Skeletal muscle tissue (tissue), 4 donors: Measurements from ENCODE around the gene PDIK1L. TPM values are rescaled to one million over a fixed set of nuclear protein-coding genes. Genes with fewer than 3 reads are reported as not detected.

Source experiments
- H3K27ac ChIP-seq: one replicate; pipeline ENCODE4 v1.7.0; 2013; ENCODE audit warnings: mild to moderate bottlenecking, low read depth, low read length, inconsistent platforms
- H3K27me3 ChIP-seq, 3 donors: one replicate each; pipeline ENCODE4 v1.7.0; 2013; ENCODE audit warnings: low read length in 3 of 3; ENCODE audit not compliant: control insufficient read depth in 3 of 3, insufficient read depth in 3 of 3
- H3K36me3 ChIP-seq, 3 donors: one replicate each; pipeline ENCODE4 v1.7.0; 2013; ENCODE audit warnings: low read length in 3 of 3; ENCODE audit not compliant: control insufficient read depth in 3 of 3, insufficient read depth in 3 of 3
- H3K4me1 ChIP-seq, 3 donors: one replicate each; pipeline ENCODE4 v1.7.0; 2013; ENCODE audit warnings: low read length in 3 of 3, mild to moderate bottlenecking in 3 of 3; ENCODE audit not compliant: control insufficient read depth in 3 of 3, insufficient read depth in 3 of 3
- H3K4me3 ChIP-seq, 3 donors: one replicate each; pipeline ENCODE4 v1.7.0; 2013; ENCODE audit warnings: low read length in 3 of 3
- H3K9ac ChIP-seq, 3 donors: one replicate each; pipeline ENCODE4 v1.7.0; 2013; ENCODE audit warnings: low read length in 3 of 3, mild to moderate bottlenecking in 3 of 3, moderate library complexity in 2 of 3, low read depth in 1 of 3
- H3K9me3 ChIP-seq, 3 donors: one replicate each; pipeline ENCODE4 v1.7.0; 2013; ENCODE audit warnings: low read length in 3 of 3; ENCODE audit not compliant: control insufficient read depth in 3 of 3
- total RNA-seq: library from RNA; depleted of rRNA; stranded (reverse); fragments of >200 nt; gene quantifications from one replicate; pipeline ENCODE4 v1.2.3, GENCODE V29; 2014
- donor health status: Osteomylitis.

Gene PDIK1L
- total RNA-seq, 1 donor from 2014 or later: 7.8 TPM

GRCh38 chr1:26145960-26146294 lies 34.3 kb downstream of the PDIK1L start:
- H3K27ac ChIP-seq: no peak overlapping the region
- peaks cover 2 to 4% (median 3%) of the 10 kb centered on the region in 3 donors for H3K4me1 ChIP-seq
- H3K9me3 ChIP-seq: no peaks in the 10 kb centered on the region
- H3K36me3 ChIP-seq: no peaks in the 10 kb centered on the region
- peaks cover 0 to 5% (median 0%) of the 10 kb centered on the region in 3 donors for H3K27me3 ChIP-seq
- H3K4me3 ChIP-seq: no peak overlapping the region
- H3K9ac ChIP-seq: no peak overlapping the region

GRCh38 chr1:26148887-26149286 lies 37.3 kb downstream of the PDIK1L start:
- H3K4me3 ChIP-seq: no peak overlapping the region
- no peaks in the 10 kb centered on the region for H3K9me3 ChIP-seq
- peaks cover 0 to 5% (median 0%) of the 10 kb centered on the region in 3 donors for H3K27me3 ChIP-seq
- H3K36me3 ChIP-seq: no peaks in the 10 kb centered on the region
- H3K4me1 ChIP-seq: peaks cover 2 to 4% (median 3%) of the 10 kb centered on the region in 3 donors
- no peak overlapping the region for H3K9ac ChIP-seq
- H3K27ac ChIP-seq: no peak overlapping the region

GRCh38 chr1:26153966-26154532 lies 42.4 kb downstream of the PDIK1L start:
- H3K27ac ChIP-seq: no peak overlapping the region
- peaks cover 5 to 10% (median 9%) of the 10 kb centered on the region in 3 donors for H3K27me3 ChIP-seq

GRCh38 chr1:26154750-26155149 lies 43.1 kb downstream of the PDIK1L start:
- H3K36me3 ChIP-seq: no peaks in the 10 kb centered on the region
- no peak overlapping the region for H3K4me3 ChIP-seq
- H3K9ac ChIP-seq: no peak overlapping the region
- H3K27ac ChIP-seq: peak overlapping the region; percentile 67
- peaks cover 4 to 28% (median 13%) of the 10 kb centered on the region in 3 donors for H3K4me1 ChIP-seq
- H3K27me3 ChIP-seq: peaks cover 5 to 10% (median 9%) of the 10 kb centered on the region in 3 donors
- H3K9me3 ChIP-seq: no peaks in the 10 kb centered on the region

More at GRCh38 chr1:26153966-26154532, 42.4 kb downstream of the PDIK1L start:
- no peaks in the 10 kb centered on the region for H3K36me3 ChIP-seq
- H3K9me3 ChIP-seq: no peaks in the 10 kb centered on the region
- peaks cover 4 to 21% (median 6%) of the 10 kb centered on the region in 3 donors for H3K4me1 ChIP-seq
- H3K9ac ChIP-seq: no peak overlapping the region
- no peak overlapping the region for H3K4me3 ChIP-seq

- H3K4me1 ChIP-seq: peaks cover 4 to 32% (median 16%) of the 10 kb centered on the region in 3 donors
- H3K9me3 ChIP-seq: no peaks in the 10 kb centered on the region
- peak overlapping the region in 2 of 3 donors; percentile 10 to 50 for H3K9ac ChIP-seq
- H3K27ac ChIP-seq: peak overlapping the region; percentile 80
- H3K36me3 ChIP-seq: no peaks in the 10 kb centered on the region
- H3K4me3 ChIP-seq: peak overlapping the region in 1 of 3 donors; percentile 51
- H3K27me3 ChIP-seq: peaks cover 5 to 10% (median 9%) of the 10 kb centered on the region in 3 donors
Observed at GRCh38 chr1:26155370-26156284, 44.0 kb downstream of the PDIK1L start.

- peak overlapping the region in 2 of 3 donors; percentile 41 to 51 for H3K4me3 ChIP-seq
- H3K27ac ChIP-seq: peak overlapping the region; percentile 80
- peaks cover 5 to 10% (median 9%) of the 10 kb centered on the region in 3 donors for H3K27me3 ChIP-seq
Observed at GRCh38 chr1:26156285-26157038, 44.8 kb downstream of the PDIK1L start.

GRCh38 chr1:26158271-26158907 lies 46.8 kb downstream of the PDIK1L start:
- H3K27me3 ChIP-seq: peaks cover 5 to 10% (median 9%) of the 10 kb centered on the region in 3 donors
- peaks cover 15 to 44% (median 27%) of the 10 kb centered on the region in 3 donors for H3K4me1 ChIP-seq
- peak overlapping the region; percentile 74 for H3K27ac ChIP-seq
- H3K9me3 ChIP-seq: no peaks in the 10 kb centered on the region
- no peaks in the 10 kb centered on the region for H3K36me3 ChIP-seq
- H3K4me3 ChIP-seq: peak overlapping the region in 1 of 3 donors; percentile 43
- peak overlapping the region; percentile 40 to 69 (median 68) for H3K9ac ChIP-seq

More at GRCh38 chr1:26156285-26157038, 44.8 kb downstream of the PDIK1L start:
- H3K4me1 ChIP-seq: peaks cover 10 to 40% (median 25%) of the 10 kb centered on the region in 3 donors
- H3K36me3 ChIP-seq: no peaks in the 10 kb centered on the region
- H3K9ac ChIP-seq: peak overlapping the region in 2 of 3 donors; percentile 3 to 50
- H3K9me3 ChIP-seq: no peaks in the 10 kb centered on the region

- no peaks in the 10 kb centered on the region for H3K36me3 ChIP-seq
- peak within 1 kb of the TSS; percentile 74 for H3K27ac ChIP-seq
- peaks cover 5 to 10% (median 9%) of the 10 kb centered on the region in 3 donors for H3K27me3 ChIP-seq
- peak within 1 kb of the TSS; percentile 54 to 70 (median 65) for H3K4me3 ChIP-seq
- peak within 1 kb of the TSS; percentile 40 to 69 (median 68) for H3K9ac ChIP-seq
- H3K9me3 ChIP-seq: no peaks in the 10 kb centered on the region
- peaks cover 21 to 49% (median 32%) of the 10 kb centered on the region in 3 donors for H3K4me1 ChIP-seq
Observed at GRCh38 chr1:26158908-26159742, 47.5 kb downstream of the PDIK1L start, which contains the start of gene FAM110D. Gene FAM110D (plus strand): TSS chr1:26159079. CDS start chr1:26161292, 2,213 bp downstream.
